ENCODE measurements around the gene CD1C. TPM values are rescaled to one million over a fixed set of nuclear protein-coding genes. Genes with fewer than 3 reads are reported as not detected.

The CD1C gene
- total RNA-seq, 1 experiment from 2014 or later, result not detected

- H3K4me3 Mint-ChIP-seq (ENCODE audit: low read depth, unreplicated experiment), result no peak overlapping the region
- BruUV-seq (replicated peaks), result no TSS peak
- H3K27me3 Mint-ChIP-seq (ENCODE audit: unreplicated experiment), result peaks cover 17% of the 10 kb centered on the region
- H3K4me1 Mint-ChIP-seq (ENCODE audit: low read depth, unreplicated experiment), result no peaks in the 10 kb centered on the region
- no peaks in the 10 kb centered on the region for H3K36me3 Mint-ChIP-seq (ENCODE audit: insufficient read depth, unreplicated experiment)
- no peak for TF ChIP-seq CTCF (IDR thresholded peaks at IDR 0.05; ENCODE audit: unreplicated experiment)
- CTCF ChIA-PET, result interaction anchor here (0.7 kb wide), 1 partner anchor 106 kb away, joined by 4 read pairs; no protein-coding TSS in a partner anchor
- H3K9me3 Mint-ChIP-seq (ENCODE audit: low read depth, unreplicated experiment), result peaks cover 6% of the 10 kb centered on the region
- H3K27ac Mint-ChIP-seq (ENCODE audit: unreplicated experiment), result no peak overlapping the region
- DNase-seq, result no peak
- intact Hi-C loops (cut with micrococcal nuclease; ENCODE audit: unreplicated experiment), result no loop called here
These were observed 6.1 kb downstream of the CD1C start for GRCh38 chr1:158295791-158296190.

GRCh38 chr1:158310623-158311022, 20.9 kb downstream of the CD1C start:
- Mint-ChIP-seq H3K27ac (ENCODE audit: unreplicated experiment) (no peak overlapping the region), H3K4me1 (ENCODE audit: low read depth, unreplicated experiment) (no peaks in the 10 kb centered on the region), H3K27me3 (ENCODE audit: unreplicated experiment) (peaks cover 10% of the 10 kb centered on the region), H3K4me3 (ENCODE audit: low read depth, unreplicated experiment) (no peak overlapping the region), H3K9me3 (ENCODE audit: low read depth, unreplicated experiment) (peaks cover 9% of the 10 kb centered on the region), H3K36me3 (ENCODE audit: insufficient read depth, unreplicated experiment) (no peaks in the 10 kb centered on the region)
- no peak for TF ChIP-seq CTCF (IDR thresholded peaks at IDR 0.05; ENCODE audit: unreplicated experiment)
- no peak for DNase-seq
- no TSS peak for BruUV-seq (replicated peaks)
- intact Hi-C loops (cut with micrococcal nuclease; ENCODE audit: unreplicated experiment), result no loop called here
- CTCF ChIA-PET, result no interaction called here

DNA sequence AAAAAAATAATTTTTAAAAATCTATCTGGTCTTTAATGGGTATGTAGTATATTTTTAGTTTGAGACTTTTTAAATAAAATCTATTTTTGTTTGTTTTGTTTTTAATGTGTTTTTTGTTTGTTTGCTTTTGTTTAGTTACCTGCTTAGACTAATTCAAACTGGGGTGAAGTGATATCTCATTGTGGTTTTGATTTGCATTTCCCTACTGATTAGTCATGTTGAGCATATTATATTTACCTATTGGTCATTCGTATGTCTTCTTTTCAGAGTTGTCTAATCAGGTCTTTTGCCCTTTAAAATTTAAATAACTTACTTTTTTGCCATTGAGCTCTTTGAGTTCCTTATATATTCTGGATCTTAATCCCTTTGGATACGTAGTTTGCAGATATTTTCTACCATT, 21.3 kb downstream of the CD1C start:
- no TSS peak for BruUV-seq (replicated peaks)
- H3K9me3 Mint-ChIP-seq (ENCODE audit: low read depth, unreplicated experiment), result peaks cover 9% of the 10 kb centered on the region
- no peak overlapping the region for H3K4me3 Mint-ChIP-seq (ENCODE audit: low read depth, unreplicated experiment)
- H3K4me1 Mint-ChIP-seq (ENCODE audit: low read depth, unreplicated experiment), result no peaks in the 10 kb centered on the region
- DNase-seq, result no peak
- CTCF ChIA-PET, result no interaction called here
- no peaks in the 10 kb centered on the region for H3K36me3 Mint-ChIP-seq (ENCODE audit: insufficient read depth, unreplicated experiment)
- no peak overlapping the region for H3K27ac Mint-ChIP-seq (ENCODE audit: unreplicated experiment)
- intact Hi-C loops (cut with micrococcal nuclease; ENCODE audit: unreplicated experiment), result no loop called here
- peaks cover 6% of the 10 kb centered on the region for H3K27me3 Mint-ChIP-seq (ENCODE audit: unreplicated experiment)
- no peak for TF ChIP-seq CTCF (IDR thresholded peaks at IDR 0.05; ENCODE audit: unreplicated experiment)

DNA sequence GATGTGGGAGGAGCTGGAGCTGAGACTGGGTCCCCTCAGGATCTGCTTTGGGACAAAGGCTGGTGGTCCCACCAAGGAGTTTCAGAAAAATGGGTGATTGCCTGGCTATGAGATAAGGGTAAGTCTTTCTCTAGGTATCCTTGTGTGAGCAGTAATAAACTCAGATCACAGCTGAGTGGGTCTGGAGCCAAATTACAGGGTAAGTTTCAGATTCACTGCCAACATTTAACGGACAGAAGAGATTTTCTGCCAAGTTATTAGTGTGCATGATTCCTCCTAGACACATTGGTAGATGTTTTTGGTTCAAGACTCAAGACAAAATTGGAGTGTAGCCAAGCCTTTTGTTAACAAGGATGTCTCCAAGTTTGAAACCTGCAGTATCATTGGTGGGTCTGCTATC, 34.1 kb downstream of the CD1C start:
- H3K36me3 Mint-ChIP-seq (ENCODE audit: insufficient read depth, unreplicated experiment), result no peaks in the 10 kb centered on the region
- CTCF ChIA-PET, result no interaction called here
- BruUV-seq (replicated peaks), result no TSS peak
- intact Hi-C loops (cut with micrococcal nuclease; ENCODE audit: unreplicated experiment), result loop anchor here (10.0 kb wide), 2 partner anchors 79 to 179 kb away; no protein-coding TSS in a partner anchor
- H3K4me3 Mint-ChIP-seq (ENCODE audit: low read depth, unreplicated experiment), result no peak overlapping the region
- no peaks in the 10 kb centered on the region for H3K4me1 Mint-ChIP-seq (ENCODE audit: low read depth, unreplicated experiment)
- H3K27ac Mint-ChIP-seq (ENCODE audit: unreplicated experiment), result no peak overlapping the region
- no peaks in the 10 kb centered on the region for H3K9me3 Mint-ChIP-seq (ENCODE audit: low read depth, unreplicated experiment)
- peaks cover 10% of the 10 kb centered on the region for H3K27me3 Mint-ChIP-seq (ENCODE audit: unreplicated experiment)
- TF ChIP-seq CTCF (IDR thresholded peaks at IDR 0.05; ENCODE audit: unreplicated experiment), result no peak
- no peak for DNase-seq
